GM23338 (cell line): ENCODE results near the gene NKAPD1. TPM values are rescaled to one million over a fixed set of nuclear protein-coding genes. Genes with fewer than 3 reads are reported as not detected.

Experiments used
- ATAC-seq: fragments of 200-7000 bp; cut with Tn5 transposase; 3 replicates; pipeline ENCODE4 v1.9.1; 2020
- DNase-seq: peaks from one replicate; pipeline ENCODE4 v3.0.0-alpha.2; 2015; ENCODE audit warnings: low spot score
- H2AFZ ChIP-seq: fragments of 200-600 bp; sonication (generic); 2 replicates; pipeline ENCODE4 v1.8.0; 2016; ENCODE audit warnings: antibody characterized with exemption, mild to moderate bottlenecking, moderate library complexity
- H3F3A ChIP-seq: fragments of 200-600 bp; sonication (generic); replicated peaks from 2 replicates; pipeline ENCODE4 v1.8.0; 2017; ENCODE audit warnings: antibody characterized with exemption, mixed run types, low read depth
- H3K27ac ChIP-seq: fragments of 200-600 bp; sonication (generic); 2 replicates; pipeline ENCODE4 v1.6.1; 2016; ENCODE audit warnings: low read depth
- H3K27me3 ChIP-seq: fragments of 200-600 bp; sonication (generic); 2 replicates; pipeline ENCODE4 v1.8.0; 2016; ENCODE audit warnings: mild to moderate bottlenecking, mixed run types, moderate library complexity; ENCODE audit not compliant: insufficient read depth
- H3K36me3 ChIP-seq: fragments of 200-600 bp; sonication (generic); 2 replicates; pipeline ENCODE4 v1.8.0; 2016; ENCODE audit warnings: mild to moderate bottlenecking; ENCODE audit not compliant: insufficient read depth
- H3K4me1 ChIP-seq: fragments of 200-600 bp; sonication (generic); 2 replicates; pipeline ENCODE4 v1.8.0; 2016; ENCODE audit warnings: mild to moderate bottlenecking, moderate library complexity; ENCODE audit not compliant: insufficient read depth
- H3K4me2 ChIP-seq: fragments of 200-600 bp; sonication (generic); 2 replicates; pipeline ENCODE4 v1.7.1; 2017; ENCODE audit warnings: mixed run types
- H3K4me3 ChIP-seq: fragments of 200-600 bp; sonication (generic); 2 replicates; pipeline ENCODE4 v1.6.1; 2016; ENCODE audit warnings: mixed run types
- H3K79me2 ChIP-seq: fragments of 200-600 bp; sonication (generic); replicated peaks from 2 replicates; pipeline ENCODE4 v1.8.0; 2017; ENCODE audit warnings: mild to moderate bottlenecking; ENCODE audit not compliant: insufficient read depth
- H3K9me2 ChIP-seq: fragments of 200-600 bp; sonication (generic); 2 replicates; pipeline ENCODE4 v1.8.0; 2017; ENCODE audit not compliant: insufficient read depth
- H4K20me1 ChIP-seq: fragments of 200-600 bp; sonication (generic); replicated peaks from 2 replicates; pipeline ENCODE4 v1.8.0; 2017; ENCODE audit warnings: mild to moderate bottlenecking; ENCODE audit not compliant: insufficient read depth
- H3K27ac Mint-ChIP-seq: 2 replicates; pipeline ENCODE4 v1.8.0; 2020; ENCODE audit warnings: inconsistent platforms, mild to moderate bottlenecking, moderate library complexity, mixed read lengths
- H3K27me3 Mint-ChIP-seq: 3 replicates; pipeline ENCODE4 v1.8.0; 2022; ENCODE audit warnings: low read depth, mild to moderate bottlenecking, moderate library complexity, mixed read lengths, inconsistent platforms; ENCODE audit not compliant: insufficient read depth, poor library complexity
- H3K36me3 Mint-ChIP-seq: 3 replicates; pipeline ENCODE4 v1.8.0; 2021; ENCODE audit warnings: low read depth, mild to moderate bottlenecking, inconsistent platforms, moderate library complexity, mixed read lengths
- H3K4me1 Mint-ChIP-seq: 3 replicates; pipeline ENCODE4 v1.8.0; 2020; ENCODE audit warnings: mild to moderate bottlenecking, inconsistent platforms, mixed read lengths
- H3K4me3 Mint-ChIP-seq: 3 replicates; pipeline ENCODE4 v1.8.0; 2021; ENCODE audit warnings: moderate library complexity, mild to moderate bottlenecking, inconsistent platforms, mixed read lengths
- H3K9me3 Mint-ChIP-seq: 3 replicates; pipeline ENCODE4 v1.8.0; 2020; ENCODE audit warnings: moderate library complexity, mild to moderate bottlenecking, inconsistent platforms, mixed read lengths
- CREB1 ChIP-seq: fragments of 250-450 bp; sonication (Bioruptor Pico); IDR thresholded peaks from 2 replicates; pipeline ENCODE4 v1.5.0; 2020; ENCODE audit warnings: low read depth, mild to moderate bottlenecking, moderate library complexity
- CTCF ChIP-seq, 2 experiments: fragments of 200-600 bp in 1 of 2; sonication (generic) in 1 of 2; conservative IDR thresholded peaks; 2 replicates each; pipeline versions ENCODE4 v1.5.1 to v1.6.1; 2016 to 2017; ENCODE audit warnings: antibody characterized with exemption in 2 of 2, low read depth in 2 of 2, mild to moderate bottlenecking in 2 of 2, moderate library complexity in 1 of 2
- ETS1 ChIP-seq: IDR thresholded peaks from 2 replicates; pipeline ENCODE4 v1.6.1; 2016; ENCODE audit warnings: antibody characterized with exemption
- EZH2 ChIP-seq: fragments of 200-600 bp; sonication (generic); IDR thresholded peaks from one replicate; pipeline ENCODE4 v1.8.0; 2017; ENCODE audit warnings: antibody characterized with exemption, mild to moderate bottlenecking, low read depth; ENCODE audit not compliant: unreplicated experiment
- EZH2phosphoT487 ChIP-seq: fragments of 200-600 bp; sonication (generic); IDR thresholded peaks from one replicate; pipeline ENCODE4 v1.8.1; 2018; ENCODE audit warnings: antibody characterized with exemption; ENCODE audit not compliant: unreplicated experiment
- JUNB ChIP-seq: IDR thresholded peaks from one replicate; pipeline ENCODE4 v1.6.1; 2016; ENCODE audit warnings: antibody characterized with exemption; ENCODE audit not compliant: unreplicated experiment
- NANOG ChIP-seq: IDR thresholded peaks from 2 replicates; pipeline ENCODE4 v1.6.1; 2016; ENCODE audit warnings: antibody characterized with exemption, borderline replicate concordance
- POLR2AphosphoS5 ChIP-seq: IDR thresholded peaks from 2 replicates; pipeline ENCODE4 v1.6.1; 2016; ENCODE audit warnings: antibody characterized with exemption, low read depth
- REST ChIP-seq: IDR thresholded peaks from one replicate; pipeline ENCODE4 v1.6.1; 2018; ENCODE audit warnings: antibody characterized with exemption; ENCODE audit not compliant: unreplicated experiment
- STAT1 ChIP-seq: IDR thresholded peaks from one replicate; pipeline ENCODE4 v1.6.1; 2016; ENCODE audit warnings: antibody characterized with exemption; ENCODE audit not compliant: unreplicated experiment
- ZNF114 ChIP-seq: fragments of 250-450 bp; sonication (Bioruptor Pico); IDR thresholded peaks from 2 replicates; pipeline ENCODE4 v1.5.0; 2020; ENCODE audit warnings: mild to moderate bottlenecking, moderate library complexity
- ZNF331 ChIP-seq: fragments of 250-450 bp; sonication (Bioruptor Pico); IDR thresholded peaks from 2 replicates; pipeline ENCODE4 v1.5.0; 2020; ENCODE audit warnings: low read depth, mild to moderate bottlenecking, moderate library complexity
- ZNF462 ChIP-seq: fragments of 250-450 bp; sonication (Bioruptor Pico); IDR thresholded peaks from 2 replicates; pipeline ENCODE4 v1.5.0; 2020; ENCODE audit warnings: mild to moderate bottlenecking, moderate library complexity
- polyA plus RNA-seq: library from polyadenylated mRNA; unstranded; fragments of >200 nt; fragmentation: Nextera tagmentation; extraction: Ambion mirVana; gene quantifications from 2 replicates; pipeline ENCODE4 v1.2.1, GENCODE V29; 2016
- total RNA-seq: library from RNA; depleted of rRNA; stranded (reverse); fragments of >200 nt; shearing (Covaris generic); gene quantifications from 2 replicates; pipeline ENCODE4 v1.2.3, GENCODE V29; 2014

Gene NKAPD1
- total and polyA plus RNA-seq, 2 experiments from 2014 or later = 14.6 to 40.6 TPM

GRCh38 chr11:112128483-112129121 is 54.5 kb downstream of the NKAPD1 start:
- peaks cover 1% of the 10 kb centered on the region for H3K27me3 Mint-ChIP-seq
- no peaks in the 10 kb centered on the region for H3K9me3 Mint-ChIP-seq
- H3K4me1 Mint-ChIP-seq = no peaks in the 10 kb centered on the region; the same call in 2 of the 3 replicates
- ATAC-seq (no peak), DNase-seq (no peak)
- no peak overlapping the region for H3K4me2 ChIP-seq
- H3K4me3 Mint-ChIP-seq = no peak overlapping the region
- no peaks in the 10 kb centered on the region for H3K36me3 ChIP-seq
- no peak overlapping the region for H2AFZ ChIP-seq
- H3K27ac ChIP-seq = no peak overlapping the region
- no peak overlapping the region for H3K4me3 ChIP-seq
- H3F3A ChIP-seq = no peaks in the 10 kb centered on the region
- TF ChIP-seq ETS1 (no peak), CREB1 (CRISPR knock-in tag) (no peak), ZNF462 (no peak), POLR2AphosphoS5 (no peak), NANOG (no peak), STAT1 (no peak), EZH2 (no peak), ZNF331 (CRISPR knock-in tag) (no peak), EZH2phosphoT487 (no peak), REST (no peak), ZNF114 (CRISPR knock-in tag) (no peak), CTCF (conservative IDR thresholded peaks at IDR 0.05; ENCODE audit: low read depth in 2 of 2) (no peak), JUNB (no peak)
- no peaks in the 10 kb centered on the region for H4K20me1 ChIP-seq
- no peaks in the 10 kb centered on the region for H3K4me1 ChIP-seq
- no peaks in the 10 kb centered on the region for H3K9me2 ChIP-seq
- no peak overlapping the region for H3K27ac Mint-ChIP-seq
- no peaks in the 10 kb centered on the region for H3K27me3 ChIP-seq
- H3K79me2 ChIP-seq = no peaks in the 10 kb centered on the region
- H3K36me3 Mint-ChIP-seq = no peaks in the 10 kb centered on the region
